KBM-7 (cell line): ENCODE data around the gene OTUD7B.
A peak's percentile ranks its signal among the peaks of the same experiment; 100 is the strongest.
"Not testable (repeated sequence)": the region's sequence is repeated elsewhere in the genome, so short reads cannot be mapped to it uniquely, and the experiment has no call there.

ENCODE experiments used
- DNase-seq: peaks from one replicate; pipeline ENCODE4 v3.0.0-alpha.2; 2015
- in situ Hi-C: fragments of 300-500 bp; cut with MboI; formaldehyde crosslinking; loops from 2 replicates; pipeline ENCODE4 v1.14.3; 2020; ENCODE audit warnings: low sequenced_read_pairs, low pct_unique_long_range_greater_than_20kb, mixed read lengths

Gene OTUD7B

GRCh38 chr1:149963358-149963757 lies 47.2 kb downstream of the OTUD7B start:
- in situ Hi-C loops = no loop called here
- no peak for DNase-seq

- no peak for DNase-seq
- in situ Hi-C loops = no loop called here
Measured at GRCh38 chr1:149962736-149963135, 47.8 kb downstream of the OTUD7B start.

- peak; percentile 91 for DNase-seq
- in situ Hi-C loops = no loop called here
Measured at GRCh38 chr1:149962039-149962647, 48.4 kb downstream of the OTUD7B start.

GRCh38 chr1:149957548-149957947 lies 53.0 kb downstream of the OTUD7B start:
- DNase-seq, in situ Hi-C loops: not testable (repeated sequence)

- no peak for DNase-seq
- in situ Hi-C loops = no loop called here
Measured at GRCh38 chr1:149949911-149950310, 60.6 kb downstream of the OTUD7B start.

- in situ Hi-C loops = no loop called here
Measured at GRCh38 chr1:149945206-149945605, 65.3 kb downstream of the OTUD7B start.

GRCh38 chr1:149942885-149943284 lies 67.6 kb downstream of the OTUD7B start:
- DNase-seq = no peak
- in situ Hi-C loops = no loop called here

More at GRCh38 chr1:149945206-149945605, 65.3 kb downstream of the OTUD7B start:
- DNase-seq = no peak

GRCh38 chr1:149942207-149942606 lies 68.3 kb downstream of the OTUD7B start:
- in situ Hi-C loops = no loop called here
- no peak for DNase-seq

- no peak for DNase-seq
- in situ Hi-C loops = no loop called here
Measured at GRCh38 chr1:149940427-149940826, 70.1 kb downstream of the OTUD7B start.

GRCh38 chr1:149938668-149939003 lies 71.9 kb downstream of the OTUD7B start:
- in situ Hi-C loops, DNase-seq: not testable (repeated sequence)

- no peak for DNase-seq
- in situ Hi-C loops = no loop called here
Measured at GRCh38 chr1:149937759-149938158, 72.8 kb downstream of the OTUD7B start.

- in situ Hi-C loops = no loop called here
- DNase-seq = no peak
Measured at GRCh38 chr1:149936992-149937705, 73.4 kb downstream of the OTUD7B start.

- in situ Hi-C loops = no loop called here
- DNase-seq = no peak
Measured at GRCh38 chr1:149936170-149936991, 74.1 kb downstream of the OTUD7B start, which contains the start of gene MTMR11. TSS of gene MTMR11 (minus strand) at chr1:149936879. CDS start at chr1:149936647, 232 bp downstream.

- in situ Hi-C loops = no loop called here
Measured at GRCh38 chr1:149934356-149934755, 76.2 kb downstream of the OTUD7B start.

GRCh38 chr1:149933208-149933607 lies 77.3 kb downstream of the OTUD7B start:
- in situ Hi-C loops = no loop called here
- no peak for DNase-seq

More at GRCh38 chr1:149934356-149934755, 76.2 kb downstream of the OTUD7B start:
- DNase-seq = no peak

GRCh38 chr1:149932474-149932873 lies 78.1 kb downstream of the OTUD7B start:
- in situ Hi-C loops = no loop called here
- DNase-seq = no peak

- no peak for DNase-seq
Measured at GRCh38 chr1:149931212-149931790, 79.2 kb downstream of the OTUD7B start.

GRCh38 chr1:149929856-149930255 lies 80.7 kb downstream of the OTUD7B start:
- DNase-seq = no peak
- in situ Hi-C loops = no loop called here

More at GRCh38 chr1:149931212-149931790, 79.2 kb downstream of the OTUD7B start:
- in situ Hi-C loops = no loop called here

- no peak for DNase-seq
- in situ Hi-C loops = no loop called here
Measured at GRCh38 chr1:149928401-149928724, 82.2 kb downstream of the OTUD7B start.
